HepG2 (cell line): ENCODE results near the gene TPPP2. TPM values are rescaled to one million over a fixed set of nuclear protein-coding genes. Genes with fewer than 3 reads are reported as not detected.

ENCODE experiments used
- ADNP ChIP-seq: sonication (generic); formaldehyde crosslinking; IDR thresholded peaks from 2 replicates; pipeline ENCODE4 v1.4.0; 2020; ENCODE audit warnings: missing genetic modification reagents
- ATF7 ChIP-seq, 2 experiments: fragments of 450-650 bp in 1 of 2; sonication (generic) in 1 of 2; formaldehyde crosslinking in 1 of 2; IDR thresholded peaks; 2 replicates each; pipeline versions ENCODE4 v1.4.0 to v1.6.1; 2016 to 2020; ENCODE audit warnings: antibody characterized with exemption in 1 of 2, mild to moderate bottlenecking in 1 of 2, missing genetic modification reagents in 1 of 2
- ATRX ChIP-seq: sonication (generic); formaldehyde crosslinking; IDR thresholded peaks from 2 replicates; pipeline ENCODE4 v1.4.0; 2020; ENCODE audit warnings: missing genetic modification reagents, borderline replicate concordance
- CBFB ChIP-seq: sonication (generic); formaldehyde crosslinking; IDR thresholded peaks from 2 replicates; pipeline ENCODE4 v1.4.0; 2020; ENCODE audit warnings: missing genetic modification reagents
- GATAD1 ChIP-seq: IDR thresholded peaks from 2 replicates; pipeline ENCODE4 v1.6.1; 2016; ENCODE audit warnings: missing genetic modification reagents, missing compliant biosample characterization
- JARID2 ChIP-seq: sonication (generic); formaldehyde crosslinking; IDR thresholded peaks from 2 replicates; pipeline ENCODE4 v1.8.1; 2023; ENCODE audit warnings: missing genetic modification reagents, inconsistent platforms; ENCODE audit not compliant: insufficient replicate concordance
- KMT2B ChIP-seq: IDR thresholded peaks from 2 replicates; pipeline ENCODE4 v1.6.1; 2016; ENCODE audit warnings: missing genetic modification reagents, missing compliant biosample characterization
- LRRFIP1 ChIP-seq: sonication (generic); formaldehyde crosslinking; conservative IDR thresholded peaks from 2 replicates; pipeline ENCODE4 v1.4.0; 2020; ENCODE audit warnings: missing genetic modification reagents
- NR2F6 ChIP-seq, 2 experiments: IDR thresholded peaks; 2 replicates each; pipeline ENCODE4 v1.6.1; 2016; ENCODE audit warnings: antibody characterized with exemption in 1 of 2, mild to moderate bottlenecking in 1 of 2
- PRDM10 ChIP-seq: sonication (generic); formaldehyde crosslinking; IDR thresholded peaks from 2 replicates; pipeline ENCODE4 v1.4.0; 2020; ENCODE audit warnings: low read depth, missing genetic modification reagents
- SNAPC5 ChIP-seq: sonication (generic); formaldehyde crosslinking; IDR thresholded peaks from 2 replicates; pipeline ENCODE4 v1.8.1; 2023; ENCODE audit warnings: mild to moderate bottlenecking, missing genetic modification reagents, borderline replicate concordance
- STAT5B ChIP-seq: sonication (generic); formaldehyde crosslinking; IDR thresholded peaks from 2 replicates; pipeline ENCODE4 v1.4.0; 2020; ENCODE audit warnings: missing genetic modification reagents
- ZFP41 ChIP-seq: sonication (generic); formaldehyde crosslinking; IDR thresholded peaks from 2 replicates; pipeline ENCODE4 v1.4.0; 2020; ENCODE audit warnings: mild to moderate bottlenecking, missing genetic modification reagents, borderline replicate concordance
- ZNF18 ChIP-seq: sonication (generic); formaldehyde crosslinking; IDR thresholded peaks from 2 replicates; pipeline ENCODE4 v1.8.0; 2022; ENCODE audit warnings: mild to moderate bottlenecking, missing genetic modification reagents; ENCODE audit not compliant: insufficient replicate concordance
- ZNF564 ChIP-seq: sonication (generic); formaldehyde crosslinking; IDR thresholded peaks from 2 replicates; pipeline ENCODE4 v1.8.1; 2023; ENCODE audit warnings: mild to moderate bottlenecking, missing genetic modification reagents
- polyA plus RNA-seq, 8 experiments: library from polyadenylated mRNA; depleted of rRNA in 3 of 8; stranded (reverse) in 7 of 8; unstranded in 1 of 8; fragments of >200 nt; fragmentation: Illumina TruSeq in 4 of 8; extraction: Trizol in 4 of 8; gene quantifications; 2 replicates each; pipeline versions ENCODE4 v1.2.1 to v1.2.3, GENCODE V29; 2011 to 2016; ENCODE audit warnings: low read depth in 4 of 8, missing spikeins in 1 of 8, mixed read lengths in 1 of 8; ENCODE audit not compliant: insufficient read depth in 1 of 8
- total RNA-seq, 5 experiments: library from RNA; depleted of rRNA; stranded (reverse); fragments of >200 nt; fragmentation: Illumina TruSeq; extraction: Trizol; gene quantifications; 2 replicates each; pipeline ENCODE4 v1.2.3, GENCODE V29; 2016; ENCODE audit warnings: low read depth in 1 of 5

TPPP2 gene
- total and polyA plus RNA-seq, 2 of the 13 experiments (the other 11 are each of a cell fraction or from before 2014, with no cell fraction given), result 0.58 to 4.2 TPM

- peak; percentile 82 for TF ChIP-seq PRDM10 (CRISPR knock-in tag)
- TF ChIP-seq JARID2, result no peak
- no peak; the same call in 1 of the 2 replicates for TF ChIP-seq ATRX (CRISPR knock-in tag)
- TF ChIP-seq ZNF564 (CRISPR knock-in tag), result peak; percentile 89; the same call in 1 of the 2 replicates
- no peak for TF ChIP-seq ZFP41
- peak; percentile 46; the same call in 1 of the 2 replicates for TF ChIP-seq CBFB
- TF ChIP-seq GATAD1 (CRISPR knock-in tag), result peak; percentile 65; the same call in 1 of the 2 replicates
- TF ChIP-seq SNAPC5 (CRISPR knock-in tag), result no peak
- no peak for TF ChIP-seq ADNP
- TF ChIP-seq STAT5B (CRISPR knock-in tag), result no peak
- TF ChIP-seq NR2F6 (IDR thresholded peaks at IDR 0.05), result peak; percentile 59; the same call in 1 of the 2 replicates
- TF ChIP-seq NR2F6 (CRISPR knock-in tag; IDR thresholded peaks at IDR 0.05), result peak; percentile 83
- TF ChIP-seq ZNF18, result no peak
- TF ChIP-seq KMT2B (CRISPR knock-in tag), result peak; percentile 58; the same call in 1 of the 2 replicates
- TF ChIP-seq ATF7 (IDR thresholded peaks at IDR 0.05), result no peak
- peak; percentile 76 for TF ChIP-seq ATF7 (CRISPR knock-in tag; IDR thresholded peaks at IDR 0.05)
- TF ChIP-seq LRRFIP1, result no peak
These were observed 25.6 kb downstream of the TPPP2 start (continued) for GRCh38 chr14:21055432-21056117.
